Endothelial cell of umbilical vein (primary cell): ENCODE data around the gene MED26. TPM values are rescaled to one million over a fixed set of nuclear protein-coding genes. Genes with fewer than 3 reads are reported as not detected.

Experiments
- BruUV-seq: library from RNA; stranded (reverse); fragments of 400-500 nt; replicated peaks from 2 replicates; lab custom pipeline; 2021; lab: Mats Ljungman, UMichigan
- CTCF ChIA-PET: fragments of 300-600, 350-600 bp; sonication (Branson Sonifier 250); formaldehyde crosslinking; loops from one replicate; lab custom pipeline; 2021; ENCODE audit warnings: antibody characterized with exemption, inconsistent platforms; lab: Charles Lee
- POLR2A ChIA-PET: fragments of 300-600, 350-600 bp; sonication (Branson Sonifier 250); formaldehyde crosslinking; loops from one replicate; lab custom pipeline; 2021; ENCODE audit warnings: antibody characterized with exemption, inconsistent platforms; lab: Charles Lee
- DNase-seq: peaks from one replicate; pipeline ENCODE4 v3.0.0-alpha.2; 2011; ENCODE audit warnings: low read depth, low spot score
- FAIRE-seq: peaks from 2 replicates; lab custom pipeline; 2011; peaks lifted over from hg19 to GRCh38; lab: Jason Lieb, UNC
- H2AFZ ChIP-seq: 2 replicates; pipeline ENCODE4 v1.6.0; 2012; ENCODE audit warnings: low read depth, low read length, control low read depth, inconsistent platforms
- H3K27ac ChIP-seq: 2 replicates; pipeline ENCODE4 v1.5.1; 2011; ENCODE audit warnings: low read depth, mild to moderate bottlenecking, control low read depth, low read length, moderate library complexity; ENCODE audit not compliant: insufficient read depth
- H3K27me3 ChIP-seq, 2 experiments: 2 replicates each; pipeline versions ENCODE4 v1.6.0 to v1.6.1; 2011; ENCODE audit warnings: low read length in 2 of 2, mixed read lengths in 1 of 2; ENCODE audit not compliant: control insufficient read depth in 2 of 2, insufficient read depth in 2 of 2
- H3K36me3 ChIP-seq, 2 experiments: 2 replicates in 1 of 2; 3 replicates in 1 of 2; pipeline ENCODE4 v1.5.1; 2011; ENCODE audit warnings: low read length in 2 of 2, mild to moderate bottlenecking in 1 of 2, moderate library complexity in 1 of 2; ENCODE audit not compliant: control insufficient read depth in 2 of 2, insufficient read depth in 2 of 2; ENCODE audit errors: extremely low read depth in 1 of 2
- H3K4me1 ChIP-seq: 3 replicates; pipeline ENCODE4 v1.5.1; 2011; ENCODE audit warnings: mild to moderate bottlenecking, low read length; ENCODE audit not compliant: control insufficient read depth, insufficient read depth; ENCODE audit errors: extremely low read depth
- H3K4me2 ChIP-seq: 2 replicates; pipeline ENCODE4 v1.6.1; 2011; ENCODE audit warnings: low read length, control low read depth, mixed read lengths; ENCODE audit not compliant: insufficient read depth
- H3K4me3 ChIP-seq, 3 experiments: fragments of 200-600 bp in 1 of 3; sonication (generic), shearing (Covaris generic) in 1 of 3; replicated peaks in 1 of 3; 2 replicates each; pipeline ENCODE4 v1.5.1; 2011 to 2016; ENCODE audit warnings: control low read depth in 3 of 3, low read length in 3 of 3, mild to moderate bottlenecking in 2 of 3, inconsistent platforms in 1 of 3, low read depth in 1 of 3, moderate library complexity in 1 of 3; ENCODE audit not compliant: insufficient read depth in 1 of 3
- H3K79me2 ChIP-seq: 2 replicates; pipeline ENCODE4 v1.6.0; 2012; ENCODE audit warnings: low read length, inconsistent platforms; ENCODE audit not compliant: control insufficient read depth, insufficient read depth
- H3K9ac ChIP-seq: replicated peaks from 2 replicates; pipeline ENCODE3; 2011; ENCODE audit warnings: low read length, control low read depth; ENCODE audit not compliant: insufficient read depth; ENCODE audit errors: extremely low read depth
- H3K9me1 ChIP-seq: replicated peaks from 3 replicates; pipeline ENCODE4 v1.6.0; 2011; ENCODE audit warnings: mild to moderate bottlenecking, low read length; ENCODE audit not compliant: control insufficient read depth, insufficient read depth; ENCODE audit errors: extremely low read depth
- H3K9me3 ChIP-seq: replicated peaks from 2 replicates; pipeline ENCODE4 v1.5.1; 2012; ENCODE audit warnings: low read length, inconsistent platforms; ENCODE audit not compliant: control insufficient read depth, insufficient read depth
- H4K20me1 ChIP-seq: replicated peaks from 2 replicates; pipeline ENCODE3; 2011; ENCODE audit warnings: mild to moderate bottlenecking, low read length; ENCODE audit not compliant: control insufficient read depth, insufficient read depth; ENCODE audit errors: extremely low read depth
- CTCF ChIP-seq, 2 donors: IDR thresholded peaks; 1 replicate in 1 of 2; 2 replicates in 1 of 2; pipeline ENCODE4 v1.5.1; 2011; ENCODE audit warnings: low read length in 2 of 2, mild to moderate bottlenecking in 2 of 2, moderate library complexity in 2 of 2, control low read depth in 1 of 2, inconsistent platforms in 1 of 2, low read depth in 1 of 2; ENCODE audit not compliant: insufficient read depth in 1 of 2; ENCODE audit errors: extremely low read depth in 1 of 2
- EZH2 ChIP-seq: IDR thresholded peaks from 2 replicates; pipeline ENCODE4 v1.6.1; 2012; ENCODE audit warnings: borderline replicate concordance, low read depth, mild to moderate bottlenecking, moderate library complexity, low read length, inconsistent platforms; ENCODE audit not compliant: severe bottlenecking
- FOS ChIP-seq: IDR thresholded peaks from 2 replicates; pipeline ENCODE4 v1.6.1; 2011; ENCODE audit warnings: mild to moderate bottlenecking, low read length, moderate library complexity, borderline replicate concordance; ENCODE audit not compliant: insufficient read depth
- GATA2 ChIP-seq: IDR thresholded peaks from 2 replicates; pipeline ENCODE4 v1.7.0; 2011; ENCODE audit warnings: low read depth, mild to moderate bottlenecking, moderate library complexity, mixed read lengths, low read length; ENCODE audit not compliant: insufficient read length, insufficient read depth
- JUN ChIP-seq: IDR thresholded peaks from 2 replicates; pipeline ENCODE4 v1.6.1; 2011; ENCODE audit warnings: borderline replicate concordance, low read depth; ENCODE audit not compliant: insufficient read length, insufficient read depth
- MAX ChIP-seq: IDR thresholded peaks from 2 replicates; pipeline ENCODE4 v1.6.1; 2011; ENCODE audit not compliant: insufficient read depth, insufficient read length
- MYC ChIP-seq: IDR thresholded peaks from one replicate; pipeline ENCODE4 v1.6.1; 2011; ENCODE audit warnings: mild to moderate bottlenecking, low read depth, low read length
- POLR2A ChIP-seq: IDR thresholded peaks from 2 replicates; pipeline ENCODE4 v1.6.1; 2012; ENCODE audit warnings: low read depth, mild to moderate bottlenecking, control low read depth, low read length
- POLR2AphosphoS5 ChIP-seq: IDR thresholded peaks from 2 replicates; pipeline ENCODE4 v1.6.1; 2012; ENCODE audit warnings: low read depth, mild to moderate bottlenecking, control low read depth, low read length, moderate library complexity; ENCODE audit not compliant: insufficient read depth
- dilution Hi-C: fragments of 300-500 bp; cut with MboI; formaldehyde crosslinking; loops from one replicate; pipeline ENCODE4 v1.15.0; 2019; ENCODE audit warnings: low sequenced_read_pairs; ENCODE audit not compliant: extremely low pct_ligation_motif_present
- intact Hi-C: fragments of 100-400 bp; cut with micrococcal nuclease; formaldehyde crosslinking; loops from one replicate; pipeline ENCODE4 v1.10.0; 2022
- polyA plus RNA-seq, 4 experiments: library from polyadenylated mRNA; depleted of rRNA in 3 of 4; stranded (reverse) in 3 of 4; unstranded in 1 of 4; fragments of >200 nt; gene quantifications; 2 replicates each; pipeline versions ENCODE4 v1.2.1 to v1.2.3, GENCODE V29; 2011 to 2012; ENCODE audit warnings: missing spikeins in 1 of 4
- total RNA-seq: library from RNA; stranded (reverse); gene quantifications from 2 replicates; pipeline ENCODE4 v1.2.3, GENCODE V29; 2021

The MED26 gene
- total and polyA plus RNA-seq, 2 donors (not counting 3 experiments of a cell fraction or from before 2014, with no cell fraction given) = 5.6 to 13.4 TPM

GRCh38 chr19:16589917-16590316 is 38.1 kb downstream of the MED26 start:
- H3K9me3 ChIP-seq = no peaks in the 10 kb centered on the region
- dilution Hi-C loops = no loop called here
- no peaks in the 10 kb centered on the region for H3K36me3 ChIP-seq
- CTCF ChIA-PET = no interaction called here
- H3K79me2 ChIP-seq = peaks cover 88% of the 10 kb centered on the region
- H3K4me3 ChIP-seq = no peak overlapping the region
- no peak for TF ChIP-seq MAX
- TF ChIP-seq GATA2 = no peak
- TF ChIP-seq JUN = no peak
- no peak for TF ChIP-seq CTCF (IDR thresholded peaks at IDR 0.05; ENCODE audit: extremely low read depth in 1 of 2, insufficient read depth in 1 of 2, low read depth in 1 of 2, low read length in 2 of 2)
- TF ChIP-seq EZH2 = no peak
- TF ChIP-seq POLR2A = no peak
- no peak for TF ChIP-seq MYC
- no peak for TF ChIP-seq FOS
- TF ChIP-seq POLR2AphosphoS5 = no peak
- POLR2A ChIA-PET = interaction anchor here (0.6 kb wide), 1 partner anchor 65 kb away, joined by 3 read pairs; no protein-coding TSS in a partner anchor
- H2AFZ ChIP-seq = no peak overlapping the region
- no peak overlapping the region for H3K27ac ChIP-seq
- no peaks in the 10 kb centered on the region for H3K27me3 ChIP-seq
- H3K4me1 ChIP-seq = peaks cover 30% of the 10 kb centered on the region
- no peaks in the 10 kb centered on the region for H4K20me1 ChIP-seq
- no TSS peak for BruUV-seq
- DNase-seq = no peak
- no peak overlapping the region for H3K9ac ChIP-seq
- FAIRE-seq = no peak
- no peak overlapping the region for H3K4me2 ChIP-seq
- H3K9me1 ChIP-seq = no peaks in the 10 kb centered on the region
- intact Hi-C loops = no loop called here
